Prostate gland (tissue), 2 donors: ENCODE data around the gene ASPN.

Source experiments
- CTCF ChIP-seq, 4 experiments: fragments of 200-600 bp in 2 of 4; fragments of 450-650 bp in 2 of 4; sonication (generic) in 2 of 4; IDR thresholded peaks; 1 replicate in 3 of 4; 2 replicates in 1 of 4; pipeline ENCODE4 v1.5.1; 2016 to 2019; ENCODE audit warnings: antibody characterized with exemption in 4 of 4, mild to moderate bottlenecking in 2 of 4, moderate library complexity in 2 of 4
- POLR2A ChIP-seq: fragments of 450-650 bp; IDR thresholded peaks from one replicate; pipeline ENCODE4 v1.6.1; 2016; ENCODE audit warnings: antibody characterized with exemption, mild to moderate bottlenecking

GRCh38 chr9:92474587-92474986 is 7.7 kb downstream of the ASPN start:
- no peak for TF ChIP-seq CTCF (IDR thresholded peaks at IDR 0.05)
- no peak for TF ChIP-seq POLR2A
